Measurements from ENCODE around the gene LEKR1.
A peak's percentile ranks its signal among the peaks of the same experiment; 100 is the strongest.
"Not testable (repeated sequence)": the region's sequence is repeated elsewhere in the genome, so short reads cannot be mapped to it uniquely, and the experiment has no call there.

The LEKR1 gene

GRCh38 chr3:156806698-156807097 lies 19.5 kb upstream of the LEKR1 start:
- DNase-seq (ENCODE audit: low spot score), result no peak

- no peak for DNase-seq (ENCODE audit: low spot score)
Measured at GRCh38 chr3:156808025-156808424, 18.1 kb upstream of the LEKR1 start.

GRCh38 chr3:156811089-156811862 lies 14.9 kb upstream of the LEKR1 start:
- no peak for DNase-seq (ENCODE audit: low spot score)

- DNase-seq (ENCODE audit: low spot score), result no peak
Measured at GRCh38 chr3:156812521-156813335, 13.4 kb upstream of the LEKR1 start.

- no peak for DNase-seq (ENCODE audit: low spot score)
Measured at GRCh38 chr3:156814295-156814694, 11.9 kb upstream of the LEKR1 start.

- DNase-seq (ENCODE audit: low spot score), result no peak
Measured at GRCh38 chr3:156816091-156816793, 9.9 kb upstream of the LEKR1 start.

- DNase-seq (ENCODE audit: low spot score), result peak; percentile 62
Measured at GRCh38 chr3:156816794-156817645, 9.1 kb upstream of the LEKR1 start.

- DNase-seq (ENCODE audit: low spot score), result no peak
Measured at GRCh38 chr3:156817646-156818272, 8.4 kb upstream of the LEKR1 start.

GRCh38 chr3:156818273-156818651 lies 7.9 kb upstream of the LEKR1 start:
- no peak for DNase-seq (ENCODE audit: low spot score)

GRCh38 chr3:156818890-156819289 lies 7.3 kb upstream of the LEKR1 start:
- DNase-seq (ENCODE audit: low spot score), result no peak

- DNase-seq (ENCODE audit: low spot score), result no peak
Measured at GRCh38 chr3:156819842-156820691, 6.1 kb upstream of the LEKR1 start.

GRCh38 chr3:156820692-156821080 lies 5.5 kb upstream of the LEKR1 start:
- no peak for DNase-seq (ENCODE audit: low spot score)

- not testable (repeated sequence) for DNase-seq (ENCODE audit: low spot score)
Measured at GRCh38 chr3:156822626-156823260, 3.4 kb upstream of the LEKR1 start.

- DNase-seq (ENCODE audit: low spot score), result no peak
Measured at GRCh38 chr3:156825795-156826143, 384 bp upstream of the LEKR1 start.

GRCh38 chr3:156826896-156827882 lies 1.0 kb downstream of the LEKR1 start:
- DNase-seq (ENCODE audit: low spot score), result no peak

- DNase-seq (ENCODE audit: low spot score), result no peak
Measured at GRCh38 chr3:156831006-156831405, 4.9 kb downstream of the LEKR1 start.

- no peak for DNase-seq (ENCODE audit: low spot score)
Measured at GRCh38 chr3:156834435-156834834, 8.3 kb downstream of the LEKR1 start.

- no peak for DNase-seq (ENCODE audit: low spot score)
Measured at GRCh38 chr3:156834962-156835535, 8.9 kb downstream of the LEKR1 start.

Data from SK-N-DZ (cell line).